ENCODE results near the gene DAP3. TPM values are rescaled to one million over a fixed set of nuclear protein-coding genes. Genes with fewer than 3 reads are reported as not detected.
A peak's percentile ranks its signal among the peaks of the same experiment; 100 is the strongest.

The DAP3 gene
- total and polyA plus RNA-seq, 2 of the 13 experiments (the other 11 are each of a cell fraction or from before 2014, with no cell fraction given), result 129 to 133 TPM

- TF ChIP-seq UBTF (CRISPR knock-in tag; IDR thresholded peaks at IDR 0.05), result peak; percentile 71
- TF ChIP-seq MATR3 (CRISPR knock-in tag; IDR thresholded peaks at IDR 0.05), result 0 out of 2 replicates have a peak, but pooled peaks have one; percentile 57
- TF ChIP-seq GLMP (CRISPR knock-in tag; IDR thresholded peaks at IDR 0.05; ENCODE audit: borderline replicate concordance), result no peak
- TF ChIP-seq ZNF432 (CRISPR knock-in tag; IDR thresholded peaks at IDR 0.05; ENCODE audit: borderline replicate concordance), result no peak
- TF ChIP-seq, protein P1, sequence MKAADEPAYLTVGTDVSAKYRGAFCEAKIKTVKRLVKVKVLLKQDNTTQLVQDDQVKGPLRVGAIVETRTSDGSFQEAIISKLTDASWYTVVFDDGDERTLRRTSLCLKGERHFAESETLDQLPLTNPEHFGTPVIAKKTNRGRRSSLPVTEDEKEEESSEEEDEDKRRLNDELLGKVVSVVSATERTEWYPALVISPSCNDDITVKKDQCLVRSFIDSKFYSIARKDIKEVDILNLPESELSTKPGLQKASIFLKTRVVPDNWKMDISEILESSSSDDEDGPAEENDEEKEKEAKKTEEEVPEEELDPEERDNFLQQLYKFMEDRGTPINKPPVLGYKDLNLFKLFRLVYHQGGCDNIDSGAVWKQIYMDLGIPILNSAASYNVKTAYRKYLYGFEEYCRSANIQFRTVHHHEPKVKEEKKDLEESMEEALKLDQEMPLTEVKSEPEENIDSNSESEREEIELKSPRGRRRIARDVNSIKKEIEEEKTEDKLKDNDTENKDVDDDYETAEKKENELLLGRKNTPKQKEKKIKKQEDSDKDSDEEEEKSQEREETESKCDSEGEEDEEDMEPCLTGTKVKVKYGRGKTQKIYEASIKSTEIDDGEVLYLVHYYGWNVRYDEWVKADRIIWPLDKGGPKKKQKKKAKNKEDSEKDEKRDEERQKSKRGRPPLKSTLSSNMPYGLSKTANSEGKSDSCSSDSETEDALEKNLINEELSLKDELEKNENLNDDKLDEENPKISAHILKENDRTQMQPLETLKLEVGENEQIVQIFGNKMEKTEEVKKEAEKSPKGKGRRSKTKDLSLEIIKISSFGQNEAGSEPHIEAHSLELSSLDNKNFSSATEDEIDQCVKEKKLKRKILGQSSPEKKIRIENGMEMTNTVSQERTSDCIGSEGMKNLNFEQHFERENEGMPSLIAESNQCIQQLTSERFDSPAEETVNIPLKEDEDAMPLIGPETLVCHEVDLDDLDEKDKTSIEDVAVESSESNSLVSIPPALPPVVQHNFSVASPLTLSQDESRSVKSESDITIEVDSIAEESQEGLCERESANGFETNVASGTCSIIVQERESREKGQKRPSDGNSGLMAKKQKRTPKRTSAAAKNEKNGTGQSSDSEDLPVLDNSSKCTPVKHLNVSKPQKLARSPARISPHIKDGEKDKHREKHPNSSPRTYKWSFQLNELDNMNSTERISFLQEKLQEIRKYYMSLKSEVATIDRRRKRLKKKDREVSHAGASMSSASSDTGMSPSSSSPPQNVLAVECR (CRISPR knock-in tag; IDR thresholded peaks at IDR 0.05; ENCODE audit: borderline replicate concordance), result peak; percentile 94
- no peak for TF ChIP-seq ZNF468 (CRISPR knock-in tag; IDR thresholded peaks at IDR 0.05)
- no peak for TF ChIP-seq HMGA1 (CRISPR knock-in tag; conservative IDR thresholded peaks at IDR 0.05)
- TF ChIP-seq ZNF614 (CRISPR knock-in tag; IDR thresholded peaks at IDR 0.05; ENCODE audit: borderline replicate concordance), result 0 out of 2 replicates have a peak, but pooled peaks have one; percentile 53
- TF ChIP-seq YEATS4 (CRISPR knock-in tag; IDR thresholded peaks at IDR 0.05; ENCODE audit: borderline replicate concordance), result peak; percentile 45; the same call in 1 of the 2 replicates
- no peak for TF ChIP-seq ZEB1 (IDR thresholded peaks at IDR 0.05; ENCODE audit: insufficient replicate concordance, low read depth)
- no peak for TF ChIP-seq ATM (IDR thresholded peaks at IDR 0.05; ENCODE audit: borderline replicate concordance)
- TF ChIP-seq, protein P2, sequence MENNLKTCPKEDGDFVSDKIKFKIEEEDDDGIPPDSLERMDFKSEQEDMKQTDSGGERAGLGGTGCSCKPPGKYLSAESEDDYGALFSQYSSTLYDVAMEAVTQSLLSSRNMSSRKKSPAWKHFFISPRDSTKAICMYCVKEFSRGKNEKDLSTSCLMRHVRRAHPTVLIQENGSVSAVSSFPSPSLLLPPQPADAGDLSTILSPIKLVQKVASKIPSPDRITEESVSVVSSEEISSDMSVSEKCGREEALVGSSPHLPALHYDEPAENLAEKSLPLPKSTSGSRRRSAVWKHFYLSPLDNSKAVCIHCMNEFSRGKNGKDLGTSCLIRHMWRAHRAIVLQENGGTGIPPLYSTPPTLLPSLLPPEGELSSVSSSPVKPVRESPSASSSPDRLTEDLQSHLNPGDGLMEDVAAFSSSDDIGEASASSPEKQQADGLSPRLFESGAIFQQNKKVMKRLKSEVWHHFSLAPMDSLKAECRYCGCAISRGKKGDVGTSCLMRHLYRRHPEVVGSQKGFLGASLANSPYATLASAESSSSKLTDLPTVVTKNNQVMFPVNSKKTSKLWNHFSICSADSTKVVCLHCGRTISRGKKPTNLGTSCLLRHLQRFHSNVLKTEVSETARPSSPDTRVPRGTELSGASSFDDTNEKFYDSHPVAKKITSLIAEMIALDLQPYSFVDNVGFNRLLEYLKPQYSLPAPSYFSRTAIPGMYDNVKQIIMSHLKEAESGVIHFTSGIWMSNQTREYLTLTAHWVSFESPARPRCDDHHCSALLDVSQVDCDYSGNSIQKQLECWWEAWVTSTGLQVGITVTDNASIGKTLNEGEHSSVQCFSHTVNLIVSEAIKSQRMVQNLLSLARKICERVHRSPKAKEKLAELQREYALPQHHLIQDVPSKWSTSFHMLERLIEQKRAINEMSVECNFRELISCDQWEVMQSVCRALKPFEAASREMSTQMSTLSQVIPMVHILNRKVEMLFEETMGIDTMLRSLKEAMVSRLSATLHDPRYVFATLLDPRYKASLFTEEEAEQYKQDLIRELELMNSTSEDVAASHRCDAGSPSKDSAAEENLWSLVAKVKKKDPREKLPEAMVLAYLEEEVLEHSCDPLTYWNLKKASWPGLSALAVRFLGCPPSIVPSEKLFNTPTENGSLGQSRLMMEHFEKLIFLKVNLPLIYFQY (CRISPR knock-in tag; IDR thresholded peaks at IDR 0.05; ENCODE audit: borderline replicate concordance), result no peak
- TF ChIP-seq, protein P3, sequence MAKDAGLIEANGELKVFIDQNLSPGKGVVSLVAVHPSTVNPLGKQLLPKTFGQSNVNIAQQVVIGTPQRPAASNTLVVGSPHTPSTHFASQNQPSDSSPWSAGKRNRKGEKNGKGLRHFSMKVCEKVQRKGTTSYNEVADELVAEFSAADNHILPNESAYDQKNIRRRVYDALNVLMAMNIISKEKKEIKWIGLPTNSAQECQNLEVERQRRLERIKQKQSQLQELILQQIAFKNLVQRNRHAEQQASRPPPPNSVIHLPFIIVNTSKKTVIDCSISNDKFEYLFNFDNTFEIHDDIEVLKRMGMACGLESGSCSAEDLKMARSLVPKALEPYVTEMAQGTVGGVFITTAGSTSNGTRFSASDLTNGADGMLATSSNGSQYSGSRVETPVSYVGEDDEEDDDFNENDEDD (CRISPR knock-in tag; IDR thresholded peaks at IDR 0.05; ENCODE audit: borderline replicate concordance), result no peak
- no peak for TF ChIP-seq SIX1 (CRISPR knock-in tag; IDR thresholded peaks at IDR 0.05; ENCODE audit: borderline replicate concordance)
- TF ChIP-seq ARNTL (CRISPR knock-in tag; IDR thresholded peaks at IDR 0.05), result peak; percentile 72
Observed at GRCh38 chr1:155688324-155689080, 389 bp upstream of the DAP3 start, which contains the start of gene YY1AP1 (continued).
